ENCODE measurements around the gene VPS16.

- TF ChIP-seq CTCF (conservative IDR thresholded peaks at IDR 0.05 in 1 of 2, IDR thresholded peaks at IDR 0.05 in 1 of 2; ENCODE audit: low read depth in 1 of 2, low read length in 2 of 2) (no peak), EZH2 (IDR thresholded peaks at IDR 0.05; ENCODE audit: low read length, missing control alignments) (peak; percentile 53)
These were observed 19.4 kb upstream of the VPS16 start for GRCh38 chr20:2820896-2821869.

Data from fibroblast of lung (primary cell).